OCI-LY3 (cell line): ENCODE measurements around the gene ARG2.

ENCODE experiments used
- EZH2phosphoT487 ChIP-seq: fragments of 200-600 bp; shearing (Covaris generic); IDR thresholded peaks from 2 replicates; pipeline ENCODE4 v1.6.1; 2018; ENCODE audit warnings: antibody characterized with exemption, mixed run types, low read depth
- TF ChIP-seq, protein P1 (sequence below): fragments of 200-600, 300-600 bp; sonication (generic); IDR thresholded peaks from 2 replicates; pipeline ENCODE4 v1.5.1; 2014; ENCODE audit warnings: antibody characterized with exemption, low read length, low read depth

DNA sequence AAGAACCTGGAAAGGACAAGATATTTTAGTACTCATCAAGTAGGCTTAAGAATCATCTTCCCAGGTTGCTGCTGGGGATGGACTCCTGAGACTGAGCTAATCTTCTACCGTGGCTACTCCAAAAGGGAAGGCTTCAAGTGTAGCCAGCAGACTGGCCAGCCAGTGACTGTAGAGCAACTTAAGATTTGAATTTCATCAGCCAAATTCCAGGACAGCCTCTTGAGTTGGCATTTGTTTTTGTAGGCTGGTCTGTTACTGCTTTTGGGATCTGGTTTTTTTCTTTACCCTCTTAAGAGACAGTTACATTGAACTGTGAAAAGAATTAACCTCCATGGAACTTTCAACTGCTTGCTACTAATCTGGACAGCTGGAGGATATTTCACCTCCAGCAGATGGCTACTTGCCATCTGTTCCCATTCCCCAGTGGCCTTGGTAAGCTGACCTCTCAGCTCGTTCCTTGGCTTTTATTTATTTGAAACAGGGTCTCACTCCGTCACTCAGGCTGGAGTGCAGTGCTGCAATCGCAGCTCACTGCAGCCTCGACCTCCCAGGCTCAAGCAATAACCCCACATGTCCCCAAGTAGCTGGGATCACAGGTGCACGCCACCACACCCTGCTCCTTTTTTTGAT, 34.0 kb downstream of the ARG2 start:
- TF ChIP-seq, protein P1, sequence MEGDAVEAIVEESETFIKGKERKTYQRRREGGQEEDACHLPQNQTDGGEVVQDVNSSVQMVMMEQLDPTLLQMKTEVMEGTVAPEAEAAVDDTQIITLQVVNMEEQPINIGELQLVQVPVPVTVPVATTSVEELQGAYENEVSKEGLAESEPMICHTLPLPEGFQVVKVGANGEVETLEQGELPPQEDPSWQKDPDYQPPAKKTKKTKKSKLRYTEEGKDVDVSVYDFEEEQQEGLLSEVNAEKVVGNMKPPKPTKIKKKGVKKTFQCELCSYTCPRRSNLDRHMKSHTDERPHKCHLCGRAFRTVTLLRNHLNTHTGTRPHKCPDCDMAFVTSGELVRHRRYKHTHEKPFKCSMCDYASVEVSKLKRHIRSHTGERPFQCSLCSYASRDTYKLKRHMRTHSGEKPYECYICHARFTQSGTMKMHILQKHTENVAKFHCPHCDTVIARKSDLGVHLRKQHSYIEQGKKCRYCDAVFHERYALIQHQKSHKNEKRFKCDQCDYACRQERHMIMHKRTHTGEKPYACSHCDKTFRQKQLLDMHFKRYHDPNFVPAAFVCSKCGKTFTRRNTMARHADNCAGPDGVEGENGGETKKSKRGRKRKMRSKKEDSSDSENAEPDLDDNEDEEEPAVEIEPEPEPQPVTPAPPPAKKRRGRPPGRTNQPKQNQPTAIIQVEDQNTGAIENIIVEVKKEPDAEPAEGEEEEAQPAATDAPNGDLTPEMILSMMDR, result no peak
- no peak for TF ChIP-seq EZH2phosphoT487
